ENCODE measurements around the gene KIF1A.
A peak's percentile ranks its signal among the peaks of the same experiment; 100 is the strongest.
"Not testable (repeated sequence)": the region's sequence is repeated elsewhere in the genome, so short reads cannot be mapped to it uniquely, and the experiment has no call there.

KIF1A gene

GRCh38 chr2:240846873-240847595 is 27.0 kb upstream of the KIF1A start:
- DNase-seq, result peak in 2 of 56 donors; percentile 10 to 18

GRCh38 chr2:240846309-240846708 is 26.3 kb upstream of the KIF1A start:
- not testable (repeated sequence) for DNase-seq

- peak in 44 of 56 donors; percentile 20 to 87 (median 58) for DNase-seq
These were observed 20.5 kb upstream of the KIF1A start for GRCh38 chr2:240840435-240841060.

- DNase-seq, result no peak
These were observed 19.4 kb upstream of the KIF1A start for GRCh38 chr2:240839152-240840143.

- no peak for DNase-seq
These were observed 17.6 kb upstream of the KIF1A start for GRCh38 chr2:240837621-240838020.

GRCh38 chr2:240836781-240837467 is 16.9 kb upstream of the KIF1A start:
- peak in 30 of 56 donors; percentile 16 to 75 (median 48) for DNase-seq

GRCh38 chr2:240835528-240835927 is 15.5 kb upstream of the KIF1A start:
- DNase-seq, result no peak

GRCh38 chr2:240834377-240834975 is 14.5 kb upstream of the KIF1A start:
- no peak for DNase-seq

- no peak for DNase-seq
These were observed 13.8 kb upstream of the KIF1A start for GRCh38 chr2:240833724-240834285.

GRCh38 chr2:240832921-240833494 is 13.0 kb upstream of the KIF1A start:
- no peak for DNase-seq

- DNase-seq, result peak in 54 of 56 donors; percentile 27 to 99 (median 92)
These were observed 12.2 kb upstream of the KIF1A start for GRCh38 chr2:240832205-240832727.

GRCh38 chr2:240831594-240832204 is 11.7 kb upstream of the KIF1A start:
- DNase-seq, result no peak

GRCh38 chr2:240825476-240825875 is 5.5 kb upstream of the KIF1A start:
- DNase-seq, result no peak

- no peak for DNase-seq
These were observed 3.7 kb upstream of the KIF1A start for GRCh38 chr2:240823449-240824336.

- no peak for DNase-seq
These were observed 2.3 kb upstream of the KIF1A start for GRCh38 chr2:240822280-240822847.

- no peak for DNase-seq
These were observed 1.4 kb upstream of the KIF1A start for GRCh38 chr2:240821429-240821778.

- peak in 32 of 56 donors; percentile 32 to 89 (median 64) for DNase-seq
These were observed 799 bp upstream of the KIF1A start for GRCh38 chr2:240820607-240821428.

Data from amygdala (tissue), 56 donors.